ENCODE data around the gene AMZ2. TPM values are rescaled to one million over a fixed set of nuclear protein-coding genes. Genes with fewer than 3 reads are reported as not detected.
A peak's percentile ranks its signal among the peaks of the same experiment; 100 is the strongest.

AMZ2 gene
- total and polyA plus RNA-seq, 4 donors: 57.5 to 122 (median 98.8) TPM

- H3K27ac ChIP-seq (ENCODE audit: low read depth, low read length): no peak overlapping the region
- H3K27me3 ChIP-seq (ENCODE audit: control insufficient read depth, insufficient read depth, low read length): peaks cover 12% of the 10 kb centered on the region
- no peak for DNase-seq (ENCODE audit: low read depth in 4 of 6, low spot score in 6 of 6)
- no peaks in the 10 kb centered on the region for H3K36me3 ChIP-seq (ENCODE audit: control insufficient read depth, insufficient read depth, low read length)
- H3K4me1 ChIP-seq (ENCODE audit: control insufficient read depth, insufficient read depth, low read length): peaks cover 26% of the 10 kb centered on the region
- H3K9me3 ChIP-seq (ENCODE audit: control insufficient read depth, insufficient read depth, low read length): no peaks in the 10 kb centered on the region
- no peak overlapping the region for H3K4me3 ChIP-seq (ENCODE audit: low read depth, low read length)
- WGBS (ENCODE audit: insufficient coverage): 100% methylated on average over 1 of the region's 4 CpGs
These were observed 46.8 kb downstream of the AMZ2 start for GRCh38 chr17:68294617-68295016.

DNA sequence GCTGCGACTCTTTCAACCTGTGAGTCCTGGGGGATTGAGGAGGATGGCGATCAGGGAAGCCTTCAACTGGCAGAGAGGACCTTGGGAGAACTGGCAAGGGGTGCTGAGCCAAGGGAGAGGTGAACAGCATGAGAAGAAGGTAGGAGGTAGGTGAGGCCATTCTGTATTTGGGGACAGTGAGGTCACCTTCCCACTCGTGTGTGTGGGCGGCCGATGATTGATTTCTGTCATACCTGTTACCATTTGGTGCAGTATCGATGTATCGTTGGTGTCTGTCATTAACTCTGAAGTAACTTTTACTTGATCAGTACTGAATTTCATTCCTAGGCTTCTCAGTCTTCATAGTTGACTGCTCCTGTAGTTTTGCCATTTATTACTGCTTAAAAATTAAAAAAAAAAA lies 47.2 kb downstream of the AMZ2 start:
- DNase-seq (ENCODE audit: low read depth in 4 of 6, low spot score in 6 of 6): no peak
- Histone ChIP-seq H3K4me1 (ENCODE audit: control insufficient read depth, insufficient read depth, low read length) (peaks cover 23% of the 10 kb centered on the region), H3K27ac (ENCODE audit: low read depth, low read length) (no peak overlapping the region), H3K4me3 (ENCODE audit: low read depth, low read length) (no peak overlapping the region), H3K9me3 (ENCODE audit: control insufficient read depth, insufficient read depth, low read length) (no peaks in the 10 kb centered on the region), H3K27me3 (ENCODE audit: control insufficient read depth, insufficient read depth, low read length) (peaks cover 12% of the 10 kb centered on the region), H3K36me3 (ENCODE audit: control insufficient read depth, insufficient read depth, low read length) (no peaks in the 10 kb centered on the region)
- WGBS (ENCODE audit: insufficient coverage): 84% methylated on average over 5 of the region's 7 CpGs

DNA sequence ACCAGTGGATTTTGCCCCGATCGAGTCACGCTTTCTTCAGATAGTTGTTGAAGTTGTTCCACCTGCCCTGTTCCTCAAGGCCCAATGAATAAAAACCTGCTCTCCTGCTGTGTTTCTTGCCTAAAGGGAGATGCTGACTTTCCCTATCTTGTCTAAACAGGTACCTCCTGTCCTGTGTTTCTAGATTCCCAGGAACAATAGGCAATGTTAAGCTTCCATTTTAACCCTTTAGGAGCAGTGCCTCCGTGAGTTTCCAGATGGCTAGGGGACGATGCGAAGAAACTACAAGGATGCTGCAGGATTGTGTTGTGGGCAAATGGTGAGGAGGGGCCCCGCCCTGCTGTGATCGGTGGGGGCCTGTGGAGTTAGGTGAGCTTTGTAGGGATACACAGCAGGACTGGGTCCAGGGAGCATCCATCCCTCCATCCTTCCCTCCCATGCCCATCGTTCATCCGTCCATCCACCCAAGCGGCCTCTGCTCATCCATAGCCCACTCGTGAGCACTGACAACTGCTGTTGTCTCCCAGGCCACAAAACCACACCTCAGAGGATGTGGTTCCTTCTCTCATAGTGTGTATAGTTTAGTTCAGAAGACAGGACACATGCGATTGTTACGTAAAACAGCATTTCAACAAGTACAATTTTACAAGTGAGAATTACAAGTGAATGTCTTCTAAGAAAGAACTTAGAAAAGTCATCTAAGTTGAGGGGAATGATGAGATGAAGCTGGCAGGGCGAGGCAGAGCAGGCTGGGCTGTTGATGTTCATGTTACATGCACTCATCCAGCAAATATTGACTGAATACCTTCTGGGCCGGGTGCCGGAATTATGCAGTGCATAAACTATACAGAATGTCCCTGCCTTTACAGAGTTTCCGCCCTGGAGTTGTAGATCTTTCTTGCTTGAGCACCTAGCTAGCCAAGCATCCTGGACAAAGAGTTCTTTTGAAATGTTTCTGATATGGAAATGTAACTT lies 48.7 kb downstream of the AMZ2 start:
- WGBS (ENCODE audit: insufficient coverage): 93% methylated on average over 8 of the region's 18 CpGs
- no peak overlapping the region for H3K4me3 ChIP-seq (ENCODE audit: low read depth, low read length)
- H3K36me3 ChIP-seq (ENCODE audit: control insufficient read depth, insufficient read depth, low read length): no peaks in the 10 kb centered on the region
- H3K27ac ChIP-seq (ENCODE audit: low read depth, low read length): no peak overlapping the region
- peaks cover 13% of the 10 kb centered on the region for H3K4me1 ChIP-seq (ENCODE audit: control insufficient read depth, insufficient read depth, low read length)
- no peak for DNase-seq (ENCODE audit: low read depth in 4 of 6, low spot score in 6 of 6)
- peaks cover 6% of the 10 kb centered on the region for H3K27me3 ChIP-seq (ENCODE audit: control insufficient read depth, insufficient read depth, low read length)
- H3K9me3 ChIP-seq (ENCODE audit: control insufficient read depth, insufficient read depth, low read length): no peaks in the 10 kb centered on the region

GRCh38 chr17:68297195-68297594 lies 49.4 kb downstream of the AMZ2 start:
- DNase-seq (ENCODE audit: low read depth in 4 of 6, low spot score in 6 of 6): no peak
- Histone ChIP-seq H3K27ac (ENCODE audit: low read depth, low read length) (no peak overlapping the region), H3K27me3 (ENCODE audit: control insufficient read depth, insufficient read depth, low read length) (peaks cover 6% of the 10 kb centered on the region), H3K36me3 (ENCODE audit: control insufficient read depth, insufficient read depth, low read length) (no peaks in the 10 kb centered on the region), H3K9me3 (ENCODE audit: control insufficient read depth, insufficient read depth, low read length) (no peaks in the 10 kb centered on the region), H3K4me3 (ENCODE audit: low read depth, low read length) (no peak overlapping the region), H3K4me1 (ENCODE audit: control insufficient read depth, insufficient read depth, low read length) (peaks cover 13% of the 10 kb centered on the region)
- WGBS (ENCODE audit: insufficient coverage): 57% methylated on average over 1 of the region's 4 CpGs

DNA sequence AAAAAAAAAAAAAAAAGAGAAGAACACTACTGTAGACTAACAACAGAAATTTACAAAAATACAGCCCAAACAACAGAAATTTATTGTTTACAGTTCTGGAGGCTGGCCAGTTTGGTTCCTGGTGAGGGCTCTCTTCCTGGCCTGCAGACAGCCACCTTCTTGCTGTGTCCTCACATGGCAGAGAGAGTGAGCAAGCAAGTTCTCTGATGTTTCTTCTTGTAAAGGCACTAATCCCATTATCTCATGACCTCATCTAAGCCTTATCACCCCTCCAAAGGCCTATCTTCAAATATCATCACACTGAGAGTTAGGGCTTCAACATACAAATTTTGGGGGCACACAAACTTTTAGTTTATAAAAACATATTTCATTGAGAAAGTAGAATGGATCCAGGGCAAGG lies 50.8 kb downstream of the AMZ2 start:
- Histone ChIP-seq H3K4me3 (ENCODE audit: low read depth, low read length) (no peak overlapping the region), H3K4me1 (ENCODE audit: control insufficient read depth, insufficient read depth, low read length) (peaks cover 7% of the 10 kb centered on the region), H3K27ac (ENCODE audit: low read depth, low read length) (no peak overlapping the region), H3K27me3 (ENCODE audit: control insufficient read depth, insufficient read depth, low read length) (no peaks in the 10 kb centered on the region), H3K9me3 (ENCODE audit: control insufficient read depth, insufficient read depth, low read length) (no peaks in the 10 kb centered on the region), H3K36me3 (ENCODE audit: control insufficient read depth, insufficient read depth, low read length) (no peaks in the 10 kb centered on the region)
- no peak for DNase-seq (ENCODE audit: low read depth in 4 of 6, low spot score in 6 of 6)

GRCh38 chr17:68299817-68300216 lies 52.0 kb downstream of the AMZ2 start:
- no peak for DNase-seq (ENCODE audit: low read depth in 4 of 6, low spot score in 6 of 6)
- 100% methylated on average over 3 of the region's 3 CpGs for WGBS (ENCODE audit: insufficient coverage)
- Histone ChIP-seq H3K36me3 (ENCODE audit: control insufficient read depth, insufficient read depth, low read length) (no peaks in the 10 kb centered on the region), H3K27me3 (ENCODE audit: control insufficient read depth, insufficient read depth, low read length) (no peaks in the 10 kb centered on the region), H3K4me1 (ENCODE audit: control insufficient read depth, insufficient read depth, low read length) (no peaks in the 10 kb centered on the region), H3K27ac (ENCODE audit: low read depth, low read length) (no peak overlapping the region), H3K9me3 (ENCODE audit: control insufficient read depth, insufficient read depth, low read length) (no peaks in the 10 kb centered on the region), H3K4me3 (ENCODE audit: low read depth, low read length) (no peak overlapping the region)

GRCh38 chr17:68301438-68301959 lies 53.7 kb downstream of the AMZ2 start:
- Histone ChIP-seq H3K36me3 (ENCODE audit: control insufficient read depth, insufficient read depth, low read length) (no peaks in the 10 kb centered on the region), H3K4me3 (ENCODE audit: low read depth, low read length) (no peak overlapping the region), H3K9me3 (ENCODE audit: control insufficient read depth, insufficient read depth, low read length) (no peaks in the 10 kb centered on the region), H3K27me3 (ENCODE audit: control insufficient read depth, insufficient read depth, low read length) (no peaks in the 10 kb centered on the region), H3K27ac (ENCODE audit: low read depth, low read length) (peak overlapping the region; percentile 65), H3K4me1 (ENCODE audit: control insufficient read depth, insufficient read depth, low read length) (no peaks in the 10 kb centered on the region)
- WGBS (ENCODE audit: insufficient coverage): 69% methylated on average over 9 of the region's 9 CpGs
- DNase-seq (ENCODE audit: low read depth in 4 of 6, low spot score in 6 of 6): peak in 1 of 6 donors; percentile 23

DNA sequence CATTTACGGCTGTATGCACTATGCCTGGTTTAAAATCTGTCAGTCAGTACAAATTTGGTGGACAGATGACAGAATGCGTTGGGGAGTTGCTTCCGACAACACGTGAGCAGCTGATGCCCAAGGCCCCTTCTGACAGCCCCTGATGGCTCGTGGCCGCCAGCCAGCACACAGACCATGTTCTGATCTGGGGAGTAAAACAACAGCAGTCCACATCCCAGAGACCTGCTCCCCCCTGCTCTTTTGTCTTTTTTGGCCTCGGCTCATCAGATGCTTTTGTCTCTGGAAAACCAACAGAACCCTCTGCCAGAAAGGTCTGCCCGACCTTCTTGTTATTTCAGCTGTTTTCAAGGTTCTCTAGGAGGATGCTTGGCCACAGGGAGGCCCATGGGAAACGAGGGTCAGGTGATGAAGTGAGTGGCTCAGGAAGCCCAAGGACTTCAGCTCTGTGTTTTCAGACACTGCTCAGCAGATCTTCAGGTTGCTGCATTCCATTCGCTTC lies 54.3 kb downstream of the AMZ2 start:
- no peaks in the 10 kb centered on the region for H3K36me3 ChIP-seq (ENCODE audit: control insufficient read depth, insufficient read depth, low read length)
- peak in 1 of 6 donors; percentile 84 for DNase-seq (ENCODE audit: low read depth in 4 of 6, low spot score in 6 of 6)
- H3K27me3 ChIP-seq (ENCODE audit: control insufficient read depth, insufficient read depth, low read length): no peaks in the 10 kb centered on the region
- 37% methylated on average over 10 of the region's 10 CpGs for WGBS (ENCODE audit: insufficient coverage)
- peak overlapping the region; percentile 65 for H3K27ac ChIP-seq (ENCODE audit: low read depth, low read length)
- no peaks in the 10 kb centered on the region for H3K9me3 ChIP-seq (ENCODE audit: control insufficient read depth, insufficient read depth, low read length)
- no peak overlapping the region for H3K4me3 ChIP-seq (ENCODE audit: low read depth, low read length)
- no peaks in the 10 kb centered on the region for H3K4me1 ChIP-seq (ENCODE audit: control insufficient read depth, insufficient read depth, low read length)

GRCh38 chr17:68302666-68303065 lies 54.8 kb downstream of the AMZ2 start:
- Histone ChIP-seq H3K4me3 (ENCODE audit: low read depth, low read length) (no peak overlapping the region), H3K27ac (ENCODE audit: low read depth, low read length) (peak overlapping the region; percentile 65), H3K4me1 (ENCODE audit: control insufficient read depth, insufficient read depth, low read length) (no peaks in the 10 kb centered on the region), H3K36me3 (ENCODE audit: control insufficient read depth, insufficient read depth, low read length) (no peaks in the 10 kb centered on the region), H3K9me3 (ENCODE audit: control insufficient read depth, insufficient read depth, low read length) (no peaks in the 10 kb centered on the region), H3K27me3 (ENCODE audit: control insufficient read depth, insufficient read depth, low read length) (no peaks in the 10 kb centered on the region)
- DNase-seq (ENCODE audit: low read depth in 4 of 6, low spot score in 6 of 6): no peak
- 63% methylated on average over 4 of the region's 4 CpGs for WGBS (ENCODE audit: insufficient coverage)

DNA sequence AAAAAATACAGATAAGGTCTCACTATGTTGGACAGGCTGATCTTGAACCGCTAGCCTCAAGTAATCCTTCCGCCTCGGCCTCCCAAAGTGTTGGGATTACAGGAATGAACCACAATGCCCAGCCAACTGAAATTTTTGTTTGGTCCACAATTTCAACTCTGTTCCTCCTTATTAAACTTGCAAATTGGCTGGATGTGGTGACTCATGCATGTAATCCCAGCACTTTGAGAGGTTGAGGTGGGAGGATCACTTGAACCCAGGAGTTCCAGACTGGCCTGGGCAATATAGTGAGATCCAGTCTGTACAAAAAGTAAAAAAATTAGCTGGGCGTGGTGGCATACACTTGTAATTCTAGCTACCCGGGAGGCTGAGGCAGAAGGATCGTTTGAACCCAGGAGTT lies 56.9 kb downstream of the AMZ2 start:
- Histone ChIP-seq H3K36me3 (ENCODE audit: control insufficient read depth, insufficient read depth, low read length) (no peaks in the 10 kb centered on the region), H3K27me3 (ENCODE audit: control insufficient read depth, insufficient read depth, low read length) (no peaks in the 10 kb centered on the region), H3K4me1 (ENCODE audit: control insufficient read depth, insufficient read depth, low read length) (no peaks in the 10 kb centered on the region), H3K9me3 (ENCODE audit: control insufficient read depth, insufficient read depth, low read length) (no peaks in the 10 kb centered on the region), H3K4me3 (ENCODE audit: low read depth, low read length) (no peak overlapping the region), H3K27ac (ENCODE audit: low read depth, low read length) (no peak overlapping the region)
- DNase-seq (ENCODE audit: low read depth in 4 of 6, low spot score in 6 of 6): no peak
- WGBS (ENCODE audit: insufficient coverage): 93% methylated on average over 4 of the region's 6 CpGs

All from spinal cord (tissue), 10 donors.